ENCODE measurements around the gene KNDC1.
"Not testable (repeated sequence)": the region's sequence is repeated elsewhere in the genome, so short reads cannot be mapped to it uniquely, and the experiment has no call there.

Gene KNDC1

DNA sequence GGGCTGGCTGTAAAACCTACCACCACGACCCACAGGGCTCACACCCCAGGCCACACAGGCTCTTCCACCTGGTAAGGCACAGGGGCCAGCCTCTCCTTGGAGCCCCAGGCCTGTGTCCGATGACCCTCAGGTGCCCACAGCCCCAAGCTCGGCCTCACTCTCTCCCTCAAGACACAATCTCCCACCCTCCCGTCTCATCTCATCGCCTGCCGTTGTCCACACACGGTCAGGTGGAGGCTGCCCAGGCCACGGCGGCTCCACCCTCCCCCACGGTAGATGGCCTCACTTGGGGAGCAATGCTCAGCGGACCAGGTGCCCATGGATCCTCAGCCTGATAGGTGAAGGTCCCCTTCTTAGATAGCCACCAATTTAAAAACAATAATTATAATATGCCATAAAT, 61.3 kb downstream of the KNDC1 start:
- no peak for TF ChIP-seq EZH2phosphoT487 (IDR thresholded peaks at IDR 0.05; ENCODE audit: low read depth)
- TF ChIP-seq, protein P1, sequence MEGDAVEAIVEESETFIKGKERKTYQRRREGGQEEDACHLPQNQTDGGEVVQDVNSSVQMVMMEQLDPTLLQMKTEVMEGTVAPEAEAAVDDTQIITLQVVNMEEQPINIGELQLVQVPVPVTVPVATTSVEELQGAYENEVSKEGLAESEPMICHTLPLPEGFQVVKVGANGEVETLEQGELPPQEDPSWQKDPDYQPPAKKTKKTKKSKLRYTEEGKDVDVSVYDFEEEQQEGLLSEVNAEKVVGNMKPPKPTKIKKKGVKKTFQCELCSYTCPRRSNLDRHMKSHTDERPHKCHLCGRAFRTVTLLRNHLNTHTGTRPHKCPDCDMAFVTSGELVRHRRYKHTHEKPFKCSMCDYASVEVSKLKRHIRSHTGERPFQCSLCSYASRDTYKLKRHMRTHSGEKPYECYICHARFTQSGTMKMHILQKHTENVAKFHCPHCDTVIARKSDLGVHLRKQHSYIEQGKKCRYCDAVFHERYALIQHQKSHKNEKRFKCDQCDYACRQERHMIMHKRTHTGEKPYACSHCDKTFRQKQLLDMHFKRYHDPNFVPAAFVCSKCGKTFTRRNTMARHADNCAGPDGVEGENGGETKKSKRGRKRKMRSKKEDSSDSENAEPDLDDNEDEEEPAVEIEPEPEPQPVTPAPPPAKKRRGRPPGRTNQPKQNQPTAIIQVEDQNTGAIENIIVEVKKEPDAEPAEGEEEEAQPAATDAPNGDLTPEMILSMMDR (IDR thresholded peaks at IDR 0.05; ENCODE audit: low read depth, low read length), result no peak
- no peaks in the 10 kb centered on the region for H3K36me3 ChIP-seq (replicated peaks; ENCODE audit: low read depth, low read length)
- H4K20me1 ChIP-seq (ENCODE audit: insufficient read depth, low read length), result no peaks in the 10 kb centered on the region
- no peak overlapping the region for H2AFZ ChIP-seq (ENCODE audit: low read depth, low read length)
- H3K9me3 ChIP-seq (ENCODE audit: insufficient read depth, low read length), result no peaks in the 10 kb centered on the region
- H3K27me3 ChIP-seq (ENCODE audit: low read depth, low read length), result no peaks in the 10 kb centered on the region
- no peaks in the 10 kb centered on the region for H3K79me2 ChIP-seq (ENCODE audit: low read length)
- no peak overlapping the region for H3K4me2 ChIP-seq (ENCODE audit: low read length)
- H3K9ac ChIP-seq (ENCODE audit: low read length), result no peak overlapping the region
- no peaks in the 10 kb centered on the region for H3K4me1 ChIP-seq (ENCODE audit: low read length)
- H3K4me3 ChIP-seq (ENCODE audit: low read length), result no peak overlapping the region
- H3K27ac ChIP-seq (ENCODE audit: low read length), result no peak overlapping the region

- H3K4me2 ChIP-seq (ENCODE audit: low read length); H3K4me1 ChIP-seq (ENCODE audit: low read length); H3K79me2 ChIP-seq (ENCODE audit: low read length); H3K36me3 ChIP-seq (replicated peaks; ENCODE audit: low read depth, low read length); H3K27me3 ChIP-seq (ENCODE audit: low read depth, low read length); H2AFZ ChIP-seq (ENCODE audit: low read depth, low read length); H3K9me3 ChIP-seq (ENCODE audit: insufficient read depth, low read length); H3K27ac ChIP-seq (ENCODE audit: low read length); H3K4me3 ChIP-seq (ENCODE audit: low read length); H3K9ac ChIP-seq (ENCODE audit: low read length); H4K20me1 ChIP-seq (ENCODE audit: insufficient read depth, low read length): not testable (repeated sequence)
Measured at GRCh38 chr10:133221756-133222155, 61.7 kb downstream of the KNDC1 start.

DNA sequence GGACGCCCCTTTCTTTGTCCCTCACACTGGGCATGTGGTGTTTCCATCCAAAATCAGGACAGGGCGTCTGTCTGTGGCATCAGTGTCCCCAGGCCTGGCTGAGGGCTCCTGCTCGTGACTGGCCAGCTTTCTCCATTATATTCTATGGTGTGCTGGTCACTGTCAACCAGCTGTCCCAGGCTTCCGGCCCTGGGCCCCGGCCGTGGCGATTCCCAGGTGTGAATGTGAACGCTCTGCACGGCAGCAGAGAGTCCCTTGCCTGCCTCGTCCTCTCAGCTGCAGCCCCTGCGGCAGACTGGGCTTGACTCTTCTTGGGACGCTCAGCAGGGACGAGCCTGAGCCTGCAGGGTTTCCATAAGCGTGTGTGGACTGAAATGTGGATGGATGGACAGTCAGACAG, 64.1 kb downstream of the KNDC1 start:
- Histone ChIP-seq H3K79me2 (ENCODE audit: low read length) (no peaks in the 10 kb centered on the region), H3K4me3 (ENCODE audit: low read length) (no peak overlapping the region), H2AFZ (ENCODE audit: low read depth, low read length) (no peak overlapping the region), H3K4me1 (ENCODE audit: low read length) (no peaks in the 10 kb centered on the region), H4K20me1 (ENCODE audit: insufficient read depth, low read length) (no peaks in the 10 kb centered on the region), H3K27ac (ENCODE audit: low read length) (no peak overlapping the region), H3K4me2 (ENCODE audit: low read length) (no peak overlapping the region), H3K36me3 (replicated peaks; ENCODE audit: low read depth, low read length) (no peaks in the 10 kb centered on the region), H3K9ac (ENCODE audit: low read length) (no peak overlapping the region), H3K9me3 (ENCODE audit: insufficient read depth, low read length) (no peaks in the 10 kb centered on the region), H3K27me3 (ENCODE audit: low read depth, low read length) (no peaks in the 10 kb centered on the region)
- TF ChIP-seq, protein P1 (IDR thresholded peaks at IDR 0.05; ENCODE audit: low read depth, low read length), result no peak
- no peak for TF ChIP-seq EZH2phosphoT487 (IDR thresholded peaks at IDR 0.05; ENCODE audit: low read depth)

- H3K4me1 ChIP-seq (ENCODE audit: low read length), result no peaks in the 10 kb centered on the region
- H3K4me2 ChIP-seq (ENCODE audit: low read length), result no peak overlapping the region
- H3K9me3 ChIP-seq (ENCODE audit: insufficient read depth, low read length), result no peaks in the 10 kb centered on the region
- no peak overlapping the region for H3K27ac ChIP-seq (ENCODE audit: low read length)
- H3K4me3 ChIP-seq (ENCODE audit: low read length), result no peak overlapping the region
- TF ChIP-seq, protein P1 (IDR thresholded peaks at IDR 0.05; ENCODE audit: low read depth, low read length), result no peak
- no peak for TF ChIP-seq EZH2phosphoT487 (IDR thresholded peaks at IDR 0.05; ENCODE audit: low read depth)
- H3K79me2 ChIP-seq (ENCODE audit: low read length), result no peaks in the 10 kb centered on the region
- no peaks in the 10 kb centered on the region for H4K20me1 ChIP-seq (ENCODE audit: insufficient read depth, low read length)
- H3K36me3 ChIP-seq (replicated peaks; ENCODE audit: low read depth, low read length), result no peaks in the 10 kb centered on the region
- H3K9ac ChIP-seq (ENCODE audit: low read length), result no peak overlapping the region
- no peak overlapping the region for H2AFZ ChIP-seq (ENCODE audit: low read depth, low read length)
- H3K27me3 ChIP-seq (ENCODE audit: low read depth, low read length), result no peaks in the 10 kb centered on the region
Measured at GRCh38 chr10:133224756-133225372, 64.8 kb downstream of the KNDC1 start.
